Inflammatory macrophage treated with lipopolysaccharide for 1 hour (primary cell): ENCODE measurements around the gene CITED2.
A peak's percentile ranks its signal among the peaks of the same experiment; 100 is the strongest.
"Not testable (repeated sequence)": the region's sequence is repeated elsewhere in the genome, so short reads cannot be mapped to it uniquely, and the experiment has no call there.

Source experiments
- DNase-seq, 2 donors: peaks; one replicate each; pipeline ENCODE4 v3.0.0-alpha.2; 2020 to 2022

The CITED2 gene

GRCh38 chr6:139364302-139364981 is 10.0 kb downstream of the CITED2 start:
- peak; percentile 46 to 77 for DNase-seq

- not testable (repeated sequence) for DNase-seq
Measured at GRCh38 chr6:139363797-139364196, 10.7 kb downstream of the CITED2 start.

GRCh38 chr6:139363123-139363522 is 11.3 kb downstream of the CITED2 start:
- not testable (repeated sequence) for DNase-seq

- DNase-seq: no peak
Measured at GRCh38 chr6:139361211-139361610, 13.2 kb downstream of the CITED2 start.

GRCh38 chr6:139356924-139357323 is 17.5 kb downstream of the CITED2 start:
- DNase-seq: no peak

GRCh38 chr6:139355777-139356445 is 18.5 kb downstream of the CITED2 start:
- no peak for DNase-seq

- DNase-seq: no peak
Measured at GRCh38 chr6:139355172-139355571, 19.3 kb downstream of the CITED2 start.

GRCh38 chr6:139354189-139354588 is 20.3 kb downstream of the CITED2 start:
- DNase-seq: no peak

- no peak for DNase-seq
Measured at GRCh38 chr6:139349464-139350020, 24.9 kb downstream of the CITED2 start.

- no peak for DNase-seq
Measured at GRCh38 chr6:139346392-139346791, 28.1 kb downstream of the CITED2 start.

- no peak for DNase-seq
Measured at GRCh38 chr6:139344186-139344963, 30.1 kb downstream of the CITED2 start.

GRCh38 chr6:139343052-139343750 is 31.2 kb downstream of the CITED2 start:
- peak; percentile 68 to 87 for DNase-seq

- DNase-seq: no peak
Measured at GRCh38 chr6:139341060-139341459, 33.4 kb downstream of the CITED2 start.

GRCh38 chr6:139338795-139339194 is 35.7 kb downstream of the CITED2 start:
- peak; percentile 92 to 97 for DNase-seq

- peak; percentile 89 to 90 for DNase-seq
Measured at GRCh38 chr6:139337830-139338229, 36.6 kb downstream of the CITED2 start.

GRCh38 chr6:139337001-139337400 is 37.4 kb downstream of the CITED2 start:
- peak in 1 of 2 donors; percentile 29 for DNase-seq

- peak; percentile 36 to 55 for DNase-seq
Measured at GRCh38 chr6:139336488-139336887, 38.0 kb downstream of the CITED2 start.

GRCh38 chr6:139335447-139336210 is 38.8 kb downstream of the CITED2 start:
- DNase-seq: no peak

- DNase-seq: peak; percentile 88 to 93
Measured at GRCh38 chr6:139334806-139335446, 39.5 kb downstream of the CITED2 start.

- peak in 1 of 2 donors; percentile 61 for DNase-seq
Measured at GRCh38 chr6:139330826-139331500, 43.5 kb downstream of the CITED2 start.

GRCh38 chr6:139330306-139330705 is 44.1 kb downstream of the CITED2 start:
- DNase-seq: no peak
